DND-41 (cell line): Measurements from ENCODE around the gene SLC2A13.

Experiments used
- ATAC-seq: fragments of 200-7000 bp; cut with Tn5 transposase; 3 replicates; pipeline ENCODE4 v1.9.1; 2021; ENCODE audit warnings: low read depth; ENCODE audit not compliant: insufficient read depth
- DNase-seq: peaks from one replicate; pipeline ENCODE4 v3.0.0-alpha.2; 2020
- H2AFZ ChIP-seq: 2 replicates; pipeline ENCODE4 v1.6.0; 2012; ENCODE audit warnings: low read depth, low read length
- H3K27ac ChIP-seq: 2 replicates; pipeline ENCODE4 v1.5.1; 2012; ENCODE audit warnings: low read length, inconsistent platforms
- H3K27me3 ChIP-seq: fragments of 200-600 bp; sonication (generic); 2 replicates; pipeline ENCODE4 v1.6.0; 2012; ENCODE audit warnings: low read length, mild to moderate bottlenecking, inconsistent platforms; ENCODE audit not compliant: insufficient read depth, poor library complexity
- H3K36me3 ChIP-seq: 2 replicates; pipeline ENCODE4 v1.5.1; 2012; ENCODE audit warnings: low read length, inconsistent platforms; ENCODE audit not compliant: insufficient read depth
- H3K4me1 ChIP-seq: 2 replicates; pipeline ENCODE4 v1.5.1; 2012; ENCODE audit warnings: mild to moderate bottlenecking, low read length; ENCODE audit not compliant: insufficient read depth
- H3K4me2 ChIP-seq: 2 replicates; pipeline ENCODE4 v1.6.0; 2012; ENCODE audit warnings: mild to moderate bottlenecking, moderate library complexity, low read length, inconsistent platforms; ENCODE audit not compliant: insufficient read depth
- H3K4me3 ChIP-seq, 2 experiments: fragments of 200-600 bp in 1 of 2; shearing (Covaris generic) in 1 of 2; 2 replicates each; pipeline ENCODE4 v1.5.1; 2012 to 2016; ENCODE audit warnings: inconsistent platforms in 2 of 2, low read length in 2 of 2, mild to moderate bottlenecking in 2 of 2, low read depth in 1 of 2, moderate library complexity in 1 of 2
- H3K79me2 ChIP-seq: 2 replicates; pipeline ENCODE4 v1.6.0; 2012; ENCODE audit warnings: low read length, inconsistent platforms; ENCODE audit not compliant: insufficient read depth
- H3K9ac ChIP-seq: 2 replicates; pipeline ENCODE4 v1.6.0; 2012; ENCODE audit warnings: low read depth, mild to moderate bottlenecking, inconsistent platforms, low read length, moderate library complexity
- H3K9me3 ChIP-seq: 2 replicates; pipeline ENCODE4 v1.5.1; 2012; ENCODE audit warnings: low read length, moderate library complexity, mild to moderate bottlenecking, inconsistent platforms; ENCODE audit not compliant: insufficient read depth, severe bottlenecking
- H4K20me1 ChIP-seq: 2 replicates; pipeline ENCODE4 v1.6.0; 2012; ENCODE audit warnings: low read length; ENCODE audit not compliant: insufficient read depth
- EZH2 ChIP-seq: IDR thresholded peaks from 3 replicates; pipeline ENCODE4 v1.6.1; 2012; ENCODE audit warnings: borderline replicate concordance, low read depth, mild to moderate bottlenecking, moderate library complexity, low read length, inconsistent platforms; ENCODE audit not compliant: severe bottlenecking
- TF ChIP-seq, protein P1 (sequence below): IDR thresholded peaks from 2 replicates; pipeline ENCODE4 v1.5.1; 2012; ENCODE audit warnings: borderline replicate concordance, low read length, moderate library complexity, mild to moderate bottlenecking; ENCODE audit not compliant: poor library complexity, severe bottlenecking; ENCODE audit errors: extremely low read depth

SLC2A13 gene

DNA sequence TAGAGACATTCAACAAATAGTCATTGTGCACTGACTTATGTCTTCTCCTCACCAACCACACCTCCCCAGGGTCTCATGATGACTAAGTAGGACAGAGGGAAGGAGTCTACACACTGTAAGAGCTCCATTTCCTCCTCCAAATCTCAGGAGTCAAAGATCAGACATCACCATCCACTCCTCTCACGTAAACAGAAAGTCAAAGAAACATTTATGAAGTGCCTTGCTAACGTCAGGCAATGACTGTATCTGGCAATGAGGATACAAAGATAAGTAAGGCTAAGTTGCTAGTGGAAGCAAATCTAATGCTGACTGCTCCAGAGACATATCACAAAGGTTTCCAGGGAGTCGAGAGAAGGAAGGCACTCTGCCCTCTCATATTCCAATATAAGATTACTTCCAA is 88.9 kb downstream of the SLC2A13 start:
- H3K4me1 ChIP-seq = no peaks in the 10 kb centered on the region
- H3K9ac ChIP-seq = no peak overlapping the region
- TF ChIP-seq, protein P1, sequence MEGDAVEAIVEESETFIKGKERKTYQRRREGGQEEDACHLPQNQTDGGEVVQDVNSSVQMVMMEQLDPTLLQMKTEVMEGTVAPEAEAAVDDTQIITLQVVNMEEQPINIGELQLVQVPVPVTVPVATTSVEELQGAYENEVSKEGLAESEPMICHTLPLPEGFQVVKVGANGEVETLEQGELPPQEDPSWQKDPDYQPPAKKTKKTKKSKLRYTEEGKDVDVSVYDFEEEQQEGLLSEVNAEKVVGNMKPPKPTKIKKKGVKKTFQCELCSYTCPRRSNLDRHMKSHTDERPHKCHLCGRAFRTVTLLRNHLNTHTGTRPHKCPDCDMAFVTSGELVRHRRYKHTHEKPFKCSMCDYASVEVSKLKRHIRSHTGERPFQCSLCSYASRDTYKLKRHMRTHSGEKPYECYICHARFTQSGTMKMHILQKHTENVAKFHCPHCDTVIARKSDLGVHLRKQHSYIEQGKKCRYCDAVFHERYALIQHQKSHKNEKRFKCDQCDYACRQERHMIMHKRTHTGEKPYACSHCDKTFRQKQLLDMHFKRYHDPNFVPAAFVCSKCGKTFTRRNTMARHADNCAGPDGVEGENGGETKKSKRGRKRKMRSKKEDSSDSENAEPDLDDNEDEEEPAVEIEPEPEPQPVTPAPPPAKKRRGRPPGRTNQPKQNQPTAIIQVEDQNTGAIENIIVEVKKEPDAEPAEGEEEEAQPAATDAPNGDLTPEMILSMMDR = no peak
- no peaks in the 10 kb centered on the region for H3K79me2 ChIP-seq
- no peak for ATAC-seq
- DNase-seq = no peak
- no peak overlapping the region for H3K27ac ChIP-seq
- H4K20me1 ChIP-seq = no peaks in the 10 kb centered on the region
- no peak overlapping the region for H3K4me2 ChIP-seq
- no peak overlapping the region for H3K4me3 ChIP-seq
- no peaks in the 10 kb centered on the region for H3K27me3 ChIP-seq
- no peaks in the 10 kb centered on the region for H3K36me3 ChIP-seq
- no peak overlapping the region for H2AFZ ChIP-seq
- no peaks in the 10 kb centered on the region for H3K9me3 ChIP-seq

DNA sequence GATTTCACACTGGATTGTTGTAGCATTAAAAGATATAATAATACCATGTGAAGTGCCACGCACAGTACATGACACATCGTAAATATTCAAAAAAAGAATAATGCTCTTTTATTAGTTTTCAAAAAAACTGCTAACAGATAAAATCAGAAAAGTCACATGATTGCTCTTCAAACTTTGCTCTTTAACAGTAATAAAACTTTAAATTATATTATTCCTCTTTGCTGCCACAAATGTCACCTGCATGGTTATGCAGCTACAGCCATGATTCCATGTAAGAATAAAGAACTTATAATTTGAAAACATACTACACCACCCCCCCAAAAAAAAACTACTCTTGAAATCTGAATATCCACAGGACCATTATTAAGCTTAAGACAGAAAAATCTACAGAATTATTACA is 90.0 kb downstream of the SLC2A13 start:
- no peak overlapping the region for H2AFZ ChIP-seq
- ATAC-seq = no peak

DNA sequence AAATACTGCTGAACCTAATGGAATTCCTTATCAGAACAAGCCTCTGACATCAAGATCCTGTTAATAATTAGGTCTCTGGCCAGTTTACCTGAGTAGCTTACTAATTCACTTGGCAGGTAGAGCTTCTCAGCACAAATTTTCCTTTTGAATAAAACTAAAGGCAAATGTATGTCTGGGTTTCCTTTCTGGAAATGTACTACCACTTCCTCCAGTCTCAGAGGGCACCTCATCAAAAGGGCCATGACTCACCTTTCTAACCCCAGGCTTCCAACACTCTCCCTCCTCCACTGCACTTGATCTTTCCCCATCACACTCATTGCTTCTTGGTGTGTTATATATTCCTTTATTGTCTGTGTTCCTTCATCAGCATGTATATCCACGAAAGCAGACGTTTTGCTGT is 90.5 kb downstream of the SLC2A13 start:
- Histone ChIP-seq H3K36me3 (no peaks in the 10 kb centered on the region), H3K4me3 (no peak overlapping the region), H3K9ac (no peak overlapping the region), H3K9me3 (no peaks in the 10 kb centered on the region), H3K4me1 (no peaks in the 10 kb centered on the region), H4K20me1 (no peaks in the 10 kb centered on the region), H3K79me2 (no peaks in the 10 kb centered on the region), H3K4me2 (no peak overlapping the region), H3K27me3 (no peaks in the 10 kb centered on the region), H2AFZ (no peak overlapping the region), H3K27ac (no peak overlapping the region)
- DNase-seq (no peak), ATAC-seq (no peak)
- TF ChIP-seq EZH2 = no peak
- TF ChIP-seq, protein P1 = no peak

More for the DNA sequence above, 90.0 kb downstream of the SLC2A13 start:
- no peaks in the 10 kb centered on the region for H3K79me2 ChIP-seq
- H4K20me1 ChIP-seq = no peaks in the 10 kb centered on the region
- no peak for DNase-seq
- no peak overlapping the region for H3K4me3 ChIP-seq
- no peak overlapping the region for H3K4me2 ChIP-seq
- H3K9ac ChIP-seq = no peak overlapping the region
- H3K27ac ChIP-seq = no peak overlapping the region
- H3K36me3 ChIP-seq = no peaks in the 10 kb centered on the region
- no peaks in the 10 kb centered on the region for H3K4me1 ChIP-seq
- no peaks in the 10 kb centered on the region for H3K27me3 ChIP-seq
- TF ChIP-seq EZH2 = no peak
- TF ChIP-seq, protein P1 = no peak
- H3K9me3 ChIP-seq = no peaks in the 10 kb centered on the region

DNA sequence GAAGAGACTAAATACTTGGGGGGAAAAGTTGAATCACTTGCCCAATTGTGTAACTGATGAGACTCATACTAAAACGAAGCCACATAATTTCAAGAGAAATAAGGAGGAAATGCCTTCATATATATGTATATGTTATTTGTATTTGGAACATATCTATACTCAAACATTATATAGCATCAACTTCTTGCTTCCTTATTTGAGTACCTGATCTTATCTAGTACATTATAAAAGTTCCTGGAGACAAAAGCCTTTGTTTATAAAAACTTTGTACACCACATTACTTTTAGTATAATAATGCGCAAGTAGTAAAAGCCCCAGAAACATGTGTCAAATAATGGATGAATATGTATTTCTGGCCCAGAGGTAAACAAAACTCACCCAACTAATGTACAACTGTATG is 92.0 kb downstream of the SLC2A13 start:
- no peaks in the 10 kb centered on the region for H3K4me1 ChIP-seq
- H2AFZ ChIP-seq = no peak overlapping the region
- H3K27ac ChIP-seq = no peak overlapping the region
- H3K79me2 ChIP-seq = no peaks in the 10 kb centered on the region
- H3K36me3 ChIP-seq = no peaks in the 10 kb centered on the region
- no peaks in the 10 kb centered on the region for H3K27me3 ChIP-seq
- no peak overlapping the region for H3K4me3 ChIP-seq
- no peak overlapping the region for H3K9ac ChIP-seq
- no peaks in the 10 kb centered on the region for H4K20me1 ChIP-seq
- TF ChIP-seq, protein P1 = no peak
- no peak for TF ChIP-seq EZH2
- no peaks in the 10 kb centered on the region for H3K9me3 ChIP-seq
- no peak for DNase-seq
- H3K4me2 ChIP-seq = no peak overlapping the region
- no peak for ATAC-seq
